Naive thymus-derived CD4-positive, alpha-beta T cell (primary cell): ENCODE results near the gene ACSBG1. TPM values are rescaled to one million over a fixed set of nuclear protein-coding genes. Genes with fewer than 3 reads are reported as not detected.

Source experiments
- ATAC-seq: fragments of 150-1000 bp; cut with Tn5 transposase; 2 replicates; pipeline ENCODE4 v1.10.0; 2021; ENCODE audit warnings: mild to moderate bottlenecking, moderate library complexity
- CTCF ChIA-PET: fragments of 350-600 bp; sonication (Branson Sonifier 250); formaldehyde crosslinking; loops from one replicate; lab custom pipeline; 2021; ENCODE audit warnings: antibody characterized with exemption; lab: Charles Lee
- POLR2A ChIA-PET: fragments of 350-600 bp; sonication (Branson Sonifier 250); formaldehyde crosslinking; loops from one replicate; lab custom pipeline; 2021; ENCODE audit warnings: antibody characterized with exemption, inconsistent platforms; lab: Charles Lee
- DNase-seq, 9 donors: peaks; one replicate each; pipeline versions ENCODE4 v3.0.0 to v3.0.0-alpha.2; 2020 to 2022; ENCODE audit warnings: mixed read lengths in 1 of 9
- H3K27ac ChIP-seq: one replicate; pipeline ENCODE4 v1.7.0; 2013; ENCODE audit warnings: mild to moderate bottlenecking, low read depth, low read length, moderate library complexity
- H3K27me3 ChIP-seq, 2 donors: one replicate each; pipeline ENCODE4 v1.7.0; 2013; ENCODE audit warnings: low read length in 2 of 2, mild to moderate bottlenecking in 2 of 2, moderate library complexity in 2 of 2; ENCODE audit not compliant: control insufficient read depth in 2 of 2, insufficient read depth in 2 of 2
- H3K36me3 ChIP-seq, 3 experiments: 1 replicate in 2 of 3; 2 replicates in 1 of 3; pipeline ENCODE4 v1.7.0; 2013; ENCODE audit warnings: low read length in 3 of 3, mild to moderate bottlenecking in 3 of 3, moderate library complexity in 1 of 3; ENCODE audit not compliant: insufficient read depth in 3 of 3, control insufficient read depth in 2 of 3
- H3K4me1 ChIP-seq, 2 donors: one replicate each; pipeline ENCODE4 v1.7.0; 2013; ENCODE audit warnings: low read length in 2 of 2, mild to moderate bottlenecking in 2 of 2, moderate library complexity in 1 of 2; ENCODE audit not compliant: control insufficient read depth in 2 of 2, insufficient read depth in 2 of 2
- H3K4me3 ChIP-seq: 2 replicates; pipeline ENCODE4 v1.7.0; 2013; ENCODE audit warnings: mild to moderate bottlenecking, low read length
- H3K9me3 ChIP-seq, 3 experiments: 1 replicate in 2 of 3; 2 replicates in 1 of 3; pipeline ENCODE4 v1.7.0; 2013; ENCODE audit warnings: low read length in 3 of 3; ENCODE audit not compliant: control insufficient read depth in 2 of 3
- H3K27ac Mint-ChIP-seq, 9 donors: one replicate each; pipeline ENCODE4 v1.8.0; 2020 to 2022; ENCODE audit warnings: mixed read lengths in 9 of 9, mild to moderate bottlenecking in 8 of 9, moderate library complexity in 5 of 9, inconsistent platforms in 2 of 9
- H3K27me3 Mint-ChIP-seq, 5 donors: one replicate each; pipeline ENCODE4 v1.8.0; 2021 to 2022; ENCODE audit warnings: mixed read lengths in 5 of 5, mild to moderate bottlenecking in 1 of 5
- H3K36me3 Mint-ChIP-seq, 5 donors: one replicate each; pipeline ENCODE4 v1.8.0; 2020 to 2022; ENCODE audit warnings: mixed read lengths in 5 of 5, mild to moderate bottlenecking in 3 of 5, inconsistent platforms in 1 of 5
- H3K4me1 Mint-ChIP-seq, 7 donors: one replicate each; pipeline ENCODE4 v1.8.0; 2020 to 2022; ENCODE audit warnings: mixed read lengths in 7 of 7, mild to moderate bottlenecking in 3 of 7, inconsistent platforms in 1 of 7
- H3K4me3 Mint-ChIP-seq, 10 donors: one replicate each; pipeline ENCODE4 v1.8.0; 2020 to 2022; ENCODE audit warnings: mild to moderate bottlenecking in 10 of 10, mixed read lengths in 10 of 10, moderate library complexity in 6 of 10, inconsistent platforms in 2 of 10
- H3K9me3 Mint-ChIP-seq, 11 donors: one replicate each; pipeline ENCODE4 v1.8.0; 2020 to 2022; ENCODE audit warnings: mixed read lengths in 11 of 11, mild to moderate bottlenecking in 4 of 11, inconsistent platforms in 1 of 11, moderate library complexity in 1 of 11
- intact Hi-C, 2 donors: fragments of 100-400 bp; cut with micrococcal nuclease; formaldehyde crosslinking; loops; one replicate each; pipeline ENCODE4 v1.15.1; 2023
- polyA plus RNA-seq, 2 donors: library from polyadenylated mRNA; unstranded; fragments of 300-500 nt; fragmentation: Illumina TruSeq; gene quantifications; one replicate each; pipeline ENCODE4 v1.2.3, GENCODE V29; 2021
- total RNA-seq, 6 experiments: library from RNA in 5 of 6; stranded (reverse) in 5 of 6; gene quantifications; 1 replicate in 5 of 6; 2 replicates in 1 of 6; pipeline ENCODE4 v1.2.3 and lab custom pipeline; 2021 to 2026

The ACSBG1 gene
- total and polyA plus RNA-seq, 7 experiments from 2014 or later, result 0.06 to 0.39 TPM; not detected in 5

- Histone ChIP-seq H3K9me3 (no peaks in the 10 kb centered on the region), H3K4me3 (no peak overlapping the region), H3K27ac (no peak overlapping the region), H3K27me3 (no peaks in the 10 kb centered on the region), H3K4me1 (no peaks in the 10 kb centered on the region), H3K36me3 (no peaks in the 10 kb centered on the region)
- H3K27ac Mint-ChIP-seq, result no peak overlapping the region
- DNase-seq (no peak), ATAC-seq (no peak)
- no peaks in the 10 kb centered on the region for H3K9me3 Mint-ChIP-seq
- ChIA-PET POLR2A (no interaction called here), CTCF (no interaction called here)
- no peaks in the 10 kb centered on the region for H3K4me1 Mint-ChIP-seq
- intact Hi-C loops, result no loop called here
- H3K27me3 Mint-ChIP-seq, result peaks cover 0 to 11% (median 10%) of the 10 kb centered on the region in 5 donors
- no peaks in the 10 kb centered on the region for H3K36me3 Mint-ChIP-seq
- no peak overlapping the region for H3K4me3 Mint-ChIP-seq
Observed at GRCh38 chr15:78212008-78212407, 22.4 kb downstream of the ACSBG1 start.

- no peaks in the 10 kb centered on the region for H3K36me3 Mint-ChIP-seq
- H3K27ac Mint-ChIP-seq, result no peak overlapping the region
- DNase-seq (no peak), ATAC-seq (no peak)
- Histone ChIP-seq H3K27ac (no peak overlapping the region), H3K4me1 (no peaks in the 10 kb centered on the region), H3K27me3 (no peaks in the 10 kb centered on the region), H3K9me3 (no peaks in the 10 kb centered on the region), H3K36me3 (no peaks in the 10 kb centered on the region), H3K4me3 (no peak overlapping the region)
- ChIA-PET CTCF (no interaction called here), POLR2A (interaction anchor here (0.6 kb wide), 1 partner anchor 12 kb away, joined by 3 read pairs; no protein-coding TSS in a partner anchor)
- intact Hi-C loops, result no loop called here
- H3K27me3 Mint-ChIP-seq, result peaks cover 0 to 11% (median 10%) of the 10 kb centered on the region in 5 donors
- H3K4me3 Mint-ChIP-seq, result no peak overlapping the region
- H3K4me1 Mint-ChIP-seq, result no peaks in the 10 kb centered on the region
- no peaks in the 10 kb centered on the region for H3K9me3 Mint-ChIP-seq
Observed at GRCh38 chr15:78211189-78211921, 23.0 kb downstream of the ACSBG1 start.

- ChIA-PET POLR2A (no interaction called here), CTCF (no interaction called here)
- Mint-ChIP-seq H3K36me3 (no peaks in the 10 kb centered on the region), H3K4me3 (no peak overlapping the region), H3K9me3 (no peaks in the 10 kb centered on the region), H3K27me3 (peaks cover 0 to 11% (median 10%) of the 10 kb centered on the region in 5 donors), H3K27ac (no peak overlapping the region), H3K4me1 (no peaks in the 10 kb centered on the region)
- intact Hi-C loops, result no loop called here
- H3K27me3 ChIP-seq, result no peaks in the 10 kb centered on the region
- ATAC-seq, result no peak
- H3K27ac ChIP-seq, result no peak overlapping the region
- no peak overlapping the region for H3K4me3 ChIP-seq
- no peaks in the 10 kb centered on the region for H3K9me3 ChIP-seq
- DNase-seq, result no peak
- H3K36me3 ChIP-seq, result no peaks in the 10 kb centered on the region
- no peaks in the 10 kb centered on the region for H3K4me1 ChIP-seq
Observed at GRCh38 chr15:78210349-78210717, 24.0 kb downstream of the ACSBG1 start.

- Mint-ChIP-seq H3K27me3 (peaks cover 0 to 10% (median 7%) of the 10 kb centered on the region in 5 donors), H3K4me3 (no peak overlapping the region), H3K27ac (no peak overlapping the region), H3K9me3 (no peaks in the 10 kb centered on the region), H3K36me3 (no peaks in the 10 kb centered on the region), H3K4me1 (no peaks in the 10 kb centered on the region)
- H3K4me3 ChIP-seq, result no peak overlapping the region
- no peaks in the 10 kb centered on the region for H3K9me3 ChIP-seq
- H3K36me3 ChIP-seq, result no peaks in the 10 kb centered on the region
- H3K27ac ChIP-seq, result no peak overlapping the region
- no peaks in the 10 kb centered on the region for H3K27me3 ChIP-seq
- no peaks in the 10 kb centered on the region for H3K4me1 ChIP-seq
- intact Hi-C loops, result no loop called here
- DNase-seq (peak in 1 of 9 donors; percentile 7), ATAC-seq (no peak)
- CTCF ChIA-PET, result interaction anchor here (0.8 kb wide), 1 partner anchor 244 kb away, joined by 3 read pairs; no protein-coding TSS in a partner anchor
- POLR2A ChIA-PET, result no interaction called here
Observed at GRCh38 chr15:78209646-78210348, 24.6 kb downstream of the ACSBG1 start.

- no peak overlapping the region for H3K27ac ChIP-seq
- no peak overlapping the region for H3K4me3 Mint-ChIP-seq
- H3K9me3 ChIP-seq, result no peaks in the 10 kb centered on the region
- no peak for ATAC-seq
- CTCF ChIA-PET, result interaction anchor here (0.8 kb wide), 1 partner anchor 243 kb away, joined by 3 read pairs; no protein-coding TSS in a partner anchor
- POLR2A ChIA-PET, result no interaction called here
- H3K36me3 Mint-ChIP-seq, result no peaks in the 10 kb centered on the region
- H3K4me3 ChIP-seq, result no peak overlapping the region
- intact Hi-C loops, result no loop called here
- H3K27ac Mint-ChIP-seq, result no peak overlapping the region
- no peaks in the 10 kb centered on the region for H3K4me1 ChIP-seq
- H3K27me3 Mint-ChIP-seq, result peaks cover 0 to 10% (median 6%) of the 10 kb centered on the region in 5 donors
- H3K27me3 ChIP-seq, result no peaks in the 10 kb centered on the region
- peak in 1 of 9 donors; percentile 1 for DNase-seq
- H3K4me1 Mint-ChIP-seq, result no peaks in the 10 kb centered on the region
- H3K9me3 Mint-ChIP-seq, result no peaks in the 10 kb centered on the region
- H3K36me3 ChIP-seq, result no peaks in the 10 kb centered on the region
Observed at GRCh38 chr15:78208887-78209645, 25.3 kb downstream of the ACSBG1 start.

- Mint-ChIP-seq H3K4me3 (no peak overlapping the region), H3K36me3 (no peaks in the 10 kb centered on the region), H3K27ac (no peak overlapping the region), H3K9me3 (no peaks in the 10 kb centered on the region), H3K4me1 (no peaks in the 10 kb centered on the region), H3K27me3 (peaks cover 0 to 10% (median 6%) of the 10 kb centered on the region in 5 donors)
- CTCF ChIA-PET, result no interaction called here
- DNase-seq (no peak), ATAC-seq (no peak)
- Histone ChIP-seq H3K27me3 (no peaks in the 10 kb centered on the region), H3K27ac (no peak overlapping the region), H3K4me1 (no peaks in the 10 kb centered on the region), H3K36me3 (no peaks in the 10 kb centered on the region), H3K4me3 (no peak overlapping the region), H3K9me3 (no peaks in the 10 kb centered on the region)
- intact Hi-C loops, result no loop called here
- POLR2A ChIA-PET, result no interaction called here
Observed at GRCh38 chr15:78208341-78208844, 26.0 kb downstream of the ACSBG1 start.
